TTC549 (cell line): ENCODE data around the gene SIAH2.

Source experiments
- FAIRE-seq: peaks from 2 replicates; lab custom pipeline; 2012; peaks lifted over from hg19 to GRCh38; lab: Jason Lieb, UNC

The SIAH2 gene

DNA sequence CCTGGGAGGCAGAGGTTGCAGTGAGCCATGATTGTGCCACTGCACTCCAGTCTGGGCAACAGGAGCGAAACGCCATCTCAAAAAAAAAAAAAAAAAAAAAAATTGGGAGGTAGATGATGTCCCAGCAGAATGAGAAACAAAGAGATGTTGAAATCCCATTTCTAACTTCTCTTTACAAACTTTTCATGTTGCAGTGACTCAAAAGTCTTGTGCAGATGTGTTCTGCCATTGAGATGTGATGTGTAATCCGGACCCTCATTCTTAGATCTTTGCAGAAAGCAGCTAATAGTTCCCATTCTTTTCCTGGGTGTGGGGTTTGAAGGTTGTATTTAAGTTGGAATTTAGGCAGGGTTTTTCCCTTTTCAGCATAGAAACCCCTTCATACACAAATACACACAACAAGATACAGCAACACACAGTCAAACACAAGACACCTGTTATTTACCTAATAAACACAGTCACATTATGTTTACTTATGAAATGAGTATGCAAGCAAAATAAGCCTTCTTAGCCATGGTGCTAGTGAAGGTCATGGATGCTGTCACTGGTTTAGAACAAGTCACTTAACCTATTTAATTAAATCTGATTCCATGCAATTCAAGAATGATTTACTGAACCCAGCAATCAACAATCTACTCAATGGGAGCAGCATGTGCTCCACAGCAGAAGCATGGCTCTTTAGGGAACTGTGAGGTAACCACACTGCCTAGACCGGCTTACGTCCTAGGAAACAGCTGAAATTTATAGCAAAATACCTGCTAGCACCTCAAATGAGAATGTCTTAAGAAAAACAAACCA is 14.9 kb downstream of the SIAH2 start:
- no peak for FAIRE-seq

DNA sequence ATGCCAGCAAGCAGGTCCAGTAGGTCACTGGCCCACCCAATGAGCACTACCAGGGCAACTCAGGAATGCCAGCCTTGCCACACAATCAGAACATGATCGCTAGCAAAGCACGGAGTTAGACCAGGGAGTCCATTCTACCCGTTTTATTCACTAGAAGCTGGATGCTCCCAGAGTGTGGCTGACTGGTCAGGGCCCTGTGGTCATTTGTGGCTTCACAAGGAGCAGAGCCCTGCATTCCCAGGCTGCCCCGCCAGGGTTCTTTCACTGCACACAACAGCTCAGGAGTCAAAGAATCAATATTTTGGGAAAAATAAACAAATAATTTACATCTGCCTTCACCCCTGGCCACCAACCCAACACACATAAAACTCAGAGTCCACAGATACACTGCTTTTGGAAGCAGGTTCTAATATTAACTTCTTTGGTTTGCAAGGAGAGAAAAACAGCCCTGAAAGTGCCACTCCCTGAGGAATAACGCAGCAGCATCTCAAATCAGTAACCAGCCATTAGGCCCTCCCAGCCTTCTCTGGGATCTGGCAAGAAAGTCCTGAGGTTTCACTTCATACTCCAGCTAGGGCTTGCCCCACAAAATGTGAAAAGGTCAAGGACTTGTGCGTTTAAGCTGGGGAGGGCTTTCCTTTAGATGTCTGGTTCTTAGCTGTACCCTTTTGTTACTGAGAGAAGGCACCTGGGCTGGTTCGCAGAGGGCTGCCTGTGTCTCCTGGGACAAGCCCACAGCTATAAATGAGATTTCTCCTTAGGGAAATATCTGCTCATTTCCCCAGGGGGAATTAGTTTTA is 16.0 kb downstream of the SIAH2 start:
- FAIRE-seq = no peak

DNA sequence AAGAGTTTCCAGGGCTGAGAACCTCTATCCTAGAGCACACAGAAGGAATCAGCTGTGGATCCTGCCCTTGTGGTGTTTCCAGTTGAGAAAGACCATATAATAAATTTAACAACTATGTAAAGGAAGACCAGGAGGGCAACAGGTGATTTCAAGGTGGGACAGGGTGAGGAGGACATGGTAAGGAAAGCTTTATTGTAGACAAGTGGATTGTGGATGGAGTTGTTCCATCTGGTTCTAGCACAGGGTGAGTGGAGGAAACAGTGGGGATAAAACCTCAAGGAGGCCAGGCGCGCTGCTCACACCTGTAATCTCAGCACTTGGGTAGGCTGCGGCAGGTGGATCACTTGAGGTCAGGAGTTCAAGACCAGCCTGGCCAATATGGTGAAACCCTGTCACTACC is 17.1 kb downstream of the SIAH2 start:
- no peak for FAIRE-seq

DNA sequence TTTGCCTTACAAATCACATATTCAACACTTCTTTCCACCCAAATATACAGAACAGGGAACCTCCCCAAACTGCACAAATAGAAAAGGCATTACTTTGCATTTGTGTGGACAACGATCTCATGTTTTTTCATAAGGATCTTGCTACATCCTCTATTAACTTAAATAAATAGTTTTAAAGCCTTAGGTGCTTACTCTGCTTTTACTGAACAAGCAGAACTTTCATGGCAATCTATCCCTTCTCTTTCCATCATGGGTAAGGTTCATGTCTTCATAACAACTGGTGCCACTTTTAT is 18.1 kb downstream of the SIAH2 start:
- FAIRE-seq = no peak

DNA sequence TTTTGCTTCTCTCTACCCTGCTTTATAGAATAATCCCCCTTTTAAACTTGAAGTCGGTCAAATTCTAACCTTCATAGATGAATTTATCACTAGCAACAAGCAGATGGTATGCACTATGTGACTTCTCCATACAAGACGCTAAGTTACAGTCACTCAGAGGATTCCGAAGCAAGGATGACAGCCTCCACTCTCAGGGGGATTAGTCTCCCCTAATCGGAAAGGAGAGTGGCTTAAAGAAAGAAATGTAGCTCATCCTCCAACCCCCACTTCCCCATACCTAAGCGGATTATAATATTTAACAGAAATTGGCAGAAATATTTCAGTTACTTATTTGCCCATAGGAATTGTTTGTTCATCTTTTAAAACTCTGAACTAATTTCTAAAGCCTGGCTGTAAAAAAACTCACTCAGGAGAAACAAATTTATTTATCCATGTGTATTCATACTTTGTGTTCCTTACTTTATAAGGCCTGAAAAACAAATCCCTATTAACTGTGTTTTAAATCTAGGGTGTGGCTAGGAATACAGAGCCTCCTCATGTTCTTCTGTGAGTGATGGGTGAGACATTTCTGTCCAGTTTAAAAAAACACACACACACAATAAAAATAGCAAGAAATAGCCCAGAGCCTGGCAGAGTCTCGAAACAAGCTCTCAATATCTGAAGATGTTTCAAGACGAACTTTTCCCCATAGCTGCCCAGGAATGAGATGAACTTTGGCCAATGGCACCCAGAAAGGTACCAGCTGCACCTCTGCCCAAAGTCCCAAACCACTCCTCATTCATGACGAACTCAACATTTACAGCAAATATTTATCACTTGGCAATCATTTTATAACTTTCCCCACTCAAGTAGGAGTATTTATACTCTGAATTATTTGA is 18.7 kb downstream of the SIAH2 start:
- FAIRE-seq = no peak

DNA sequence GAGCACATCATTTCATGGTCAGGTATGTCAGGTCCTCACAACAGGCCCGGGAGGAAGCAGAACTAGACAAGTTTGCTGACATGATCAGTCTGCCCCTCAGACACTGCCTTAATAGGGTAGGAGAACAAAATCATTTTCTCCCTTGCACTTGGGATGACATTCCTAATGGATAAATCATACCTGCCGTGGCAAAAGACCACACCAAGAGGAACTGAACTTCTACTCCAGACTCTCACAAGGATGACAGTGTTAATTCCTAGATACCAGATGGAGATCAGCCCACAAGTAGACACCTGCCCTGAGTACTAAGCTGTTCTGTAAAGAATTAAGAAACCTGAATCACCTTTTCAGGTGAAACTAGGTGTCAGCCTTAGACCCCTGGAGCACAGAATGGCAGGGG is 19.5 kb downstream of the SIAH2 start:
- no peak for FAIRE-seq

DNA sequence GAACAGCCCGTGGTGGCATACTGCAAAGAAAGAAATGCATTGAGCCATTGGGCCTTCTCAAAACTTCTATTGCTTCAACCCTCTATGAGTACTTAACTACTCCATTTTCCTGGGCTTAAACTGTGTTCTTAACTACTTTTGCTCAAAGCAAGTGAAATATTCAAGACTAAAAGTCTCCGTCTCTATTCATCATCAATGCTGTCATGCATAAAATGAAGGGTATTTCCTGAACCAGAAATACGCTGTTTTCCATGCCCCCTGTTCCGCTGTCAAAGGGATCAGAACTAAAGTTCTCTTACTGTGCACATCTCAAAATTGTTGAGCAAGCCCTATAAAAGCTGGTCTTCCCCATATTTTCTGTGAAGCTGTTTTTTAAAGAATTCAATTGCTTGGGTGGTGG is 20.3 kb downstream of the SIAH2 start:
- FAIRE-seq = no peak

DNA sequence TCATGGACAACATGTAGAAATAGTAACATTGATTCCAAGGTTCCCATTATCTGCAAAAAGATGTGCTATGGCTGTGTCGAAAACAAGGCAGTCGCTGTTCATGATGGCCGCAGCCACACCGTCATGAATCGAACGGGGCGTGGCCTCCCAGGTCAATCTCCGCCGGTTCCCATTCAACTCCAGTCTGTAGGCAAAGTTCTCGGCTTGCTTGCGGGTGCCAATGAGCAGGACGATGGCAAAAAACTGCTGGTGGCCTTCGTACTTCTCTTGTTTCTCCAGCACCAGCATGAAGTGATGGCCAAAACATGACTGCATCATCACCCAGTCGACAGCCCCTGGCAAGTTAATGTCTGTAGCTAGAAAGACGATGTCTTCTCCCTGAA is 20.8 kb downstream of the SIAH2 start:
- no peak for FAIRE-seq

DNA sequence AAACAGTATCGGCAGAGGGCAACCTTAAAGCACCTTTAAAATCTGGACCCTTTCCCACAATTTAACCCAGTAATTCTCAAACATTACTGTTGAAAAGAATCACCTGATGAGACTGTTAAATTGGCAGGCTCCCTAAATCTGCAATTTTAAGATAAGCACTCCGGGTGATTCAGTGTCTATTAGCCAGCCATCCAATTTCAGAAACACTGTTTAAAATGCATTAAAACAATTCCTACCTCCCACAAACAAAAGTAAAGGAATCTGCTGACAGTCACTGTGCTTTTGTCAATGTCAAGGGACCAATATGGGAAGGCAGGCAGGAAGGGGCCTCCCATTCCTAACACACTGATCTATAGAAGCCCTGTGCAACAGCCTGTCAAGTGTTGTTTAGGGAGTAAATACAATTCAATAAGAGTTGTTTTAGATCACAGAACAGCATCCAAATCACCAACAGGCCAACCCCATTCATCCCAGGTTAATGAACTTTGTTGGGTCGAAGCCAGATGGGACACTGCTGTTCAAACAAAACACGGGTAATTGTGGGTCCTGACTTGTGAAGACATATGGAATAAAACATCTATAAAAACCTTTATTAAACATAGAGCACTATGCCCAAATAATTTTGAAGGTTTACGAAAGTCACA is 21.4 kb downstream of the SIAH2 start:
- no peak for FAIRE-seq

DNA sequence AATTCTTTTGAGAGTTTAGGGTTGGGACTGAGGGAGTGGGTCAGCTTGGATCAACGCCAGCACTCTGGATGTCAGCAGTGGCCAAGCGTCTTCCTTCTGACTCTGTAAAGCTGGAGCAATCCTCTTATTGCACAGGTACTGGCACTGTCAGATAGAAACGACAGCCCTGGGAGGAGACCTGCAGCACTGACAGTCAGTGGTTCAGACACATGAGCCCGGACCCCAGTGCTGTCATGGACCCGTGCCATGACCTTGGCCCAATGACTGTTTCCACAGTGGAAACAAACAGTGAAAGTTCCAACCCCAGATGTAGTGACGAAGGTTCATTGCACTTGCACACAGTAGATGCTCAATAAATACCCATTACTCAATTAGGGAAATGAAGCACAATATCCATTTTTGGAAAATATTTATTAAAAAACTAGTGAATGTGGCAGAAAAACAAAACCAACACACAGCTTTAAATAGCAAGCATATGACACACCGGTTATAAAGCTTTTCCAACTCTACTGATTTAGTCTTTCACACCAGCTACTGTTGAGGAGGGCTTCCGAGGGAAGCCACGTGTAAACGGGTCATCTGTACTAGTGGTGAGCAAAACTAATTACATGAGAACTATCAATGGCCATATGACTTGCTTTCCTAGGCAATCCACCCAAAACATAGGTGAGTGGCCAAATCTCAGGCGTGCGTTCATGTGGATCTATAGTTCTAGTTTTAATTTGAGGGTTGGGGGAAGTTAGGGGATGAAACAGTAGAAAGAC is 22.1 kb downstream of the SIAH2 start:
- FAIRE-seq = no peak

DNA sequence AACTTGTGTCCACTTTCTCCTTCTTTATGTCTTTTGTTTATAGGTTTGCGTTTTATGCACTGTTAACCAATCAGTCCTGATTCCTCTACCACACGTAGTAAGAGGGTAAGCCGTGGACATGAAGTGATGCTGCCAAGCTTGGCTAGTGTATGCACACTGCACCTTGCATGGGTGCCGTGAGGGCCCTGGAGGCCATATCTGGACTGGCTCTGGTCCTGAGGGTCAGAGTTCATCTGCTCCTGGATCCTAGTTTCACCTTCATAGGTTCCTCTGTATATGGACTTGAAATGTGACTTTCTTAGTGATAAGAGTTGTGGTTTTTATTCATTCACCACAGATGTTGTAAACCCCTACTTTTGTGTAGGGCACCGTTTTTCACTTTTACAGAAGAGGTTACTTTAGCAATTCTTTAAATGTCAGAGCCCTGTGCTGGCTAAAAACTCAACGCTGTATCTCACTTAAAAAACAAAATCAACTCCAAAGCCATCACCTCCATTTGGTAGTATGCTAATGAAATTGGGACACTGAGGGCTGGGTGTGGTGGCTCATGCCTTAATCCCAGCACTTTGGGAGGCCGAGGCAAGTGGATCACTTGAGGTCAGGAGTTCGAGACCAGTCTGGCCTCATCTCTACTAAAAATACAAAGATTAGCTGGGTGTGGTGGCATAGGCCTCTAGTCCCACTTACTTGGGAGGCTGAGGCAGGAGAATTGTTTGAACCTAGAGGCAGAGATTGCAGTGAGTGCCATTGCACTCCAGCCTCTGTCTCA is 22.9 kb downstream of the SIAH2 start:
- FAIRE-seq = no peak

DNA sequence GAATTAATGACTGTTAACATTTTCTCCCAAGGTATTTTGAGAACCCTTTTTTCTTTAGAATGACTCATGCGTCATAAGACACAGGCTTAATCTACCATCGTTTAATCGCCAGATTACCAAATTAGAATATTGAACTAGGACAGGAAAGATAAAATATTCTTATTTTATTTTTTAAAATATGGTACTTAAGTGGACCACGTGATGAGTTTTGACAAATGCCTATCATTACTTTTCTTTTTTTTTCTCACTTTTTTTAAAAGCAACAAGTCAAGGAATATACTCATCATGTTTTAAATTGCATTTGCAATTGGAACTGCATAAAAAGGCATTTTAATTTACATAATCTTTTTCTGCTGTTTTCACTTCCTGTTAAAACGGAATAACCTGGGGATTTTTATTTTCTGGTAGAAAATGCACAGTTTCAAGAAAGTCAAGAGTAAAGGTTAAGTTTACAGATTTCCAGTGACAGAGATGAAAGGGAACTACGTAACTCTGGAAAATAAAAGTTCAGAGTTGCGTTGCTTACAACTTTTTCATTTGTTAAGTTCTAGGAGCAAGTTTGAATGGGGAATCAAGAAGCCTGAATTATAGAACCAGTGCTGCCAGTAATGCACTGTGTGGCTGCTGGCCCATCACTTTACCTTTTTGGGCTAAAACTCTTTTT is 23.6 kb downstream of the SIAH2 start:
- FAIRE-seq = no peak

DNA sequence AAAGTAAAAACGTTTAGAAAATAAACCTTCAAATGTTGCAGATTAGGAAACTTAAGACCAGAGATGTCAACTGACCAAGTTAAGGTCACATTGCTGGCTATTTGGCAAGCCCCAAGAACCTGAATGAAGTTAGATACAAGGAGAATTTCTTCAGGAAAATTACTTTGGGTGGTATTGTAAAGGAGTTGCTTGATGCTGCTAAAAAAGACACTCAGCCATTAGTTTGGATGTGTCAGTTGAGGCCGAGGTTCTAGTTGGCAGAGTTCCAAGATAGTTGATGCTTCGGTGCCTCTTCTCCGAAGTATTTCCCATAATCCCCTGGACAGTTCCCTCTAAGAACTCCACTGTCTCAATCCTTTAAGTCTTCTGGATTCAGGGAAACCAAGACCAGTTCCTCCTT is 24.3 kb downstream of the SIAH2 start:
- no peak for FAIRE-seq

DNA sequence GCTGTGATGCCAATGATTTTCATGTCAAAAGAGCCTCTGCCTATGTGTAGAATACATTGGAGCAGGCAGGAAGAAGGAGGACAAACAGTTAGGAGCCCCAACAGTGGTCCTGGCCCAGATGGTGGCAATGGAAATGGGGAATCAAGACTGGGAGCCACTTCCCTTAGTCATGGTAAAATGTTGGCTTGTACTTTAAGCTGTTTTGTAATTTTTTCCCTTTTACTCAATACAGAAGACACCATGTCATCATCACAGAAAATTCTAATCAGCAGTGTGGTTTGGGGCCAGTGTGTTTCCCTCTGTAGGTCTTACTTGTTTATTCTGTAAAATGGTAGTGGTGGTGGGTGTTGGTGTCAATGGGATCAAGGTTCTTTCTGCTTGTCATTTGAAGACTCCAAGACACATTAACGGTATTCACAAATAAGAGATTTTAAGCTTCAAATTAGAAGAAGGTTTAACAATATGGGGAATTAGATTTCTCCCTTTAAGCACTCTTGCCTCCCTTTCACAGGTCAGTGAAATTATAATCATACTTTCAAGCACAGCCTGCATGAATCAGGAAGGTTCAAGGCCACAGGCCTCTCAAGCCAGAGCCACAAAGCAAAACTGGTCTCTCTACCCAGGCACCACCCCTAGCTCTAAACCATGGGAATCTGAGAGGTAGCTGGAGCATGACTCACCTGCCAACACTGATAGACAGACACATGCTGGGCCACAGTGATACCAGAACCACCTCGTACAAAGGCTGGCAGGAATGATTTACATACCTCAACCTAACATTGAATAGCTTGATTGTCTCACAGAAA is 24.9 kb downstream of the SIAH2 start:
- FAIRE-seq = no peak

DNA sequence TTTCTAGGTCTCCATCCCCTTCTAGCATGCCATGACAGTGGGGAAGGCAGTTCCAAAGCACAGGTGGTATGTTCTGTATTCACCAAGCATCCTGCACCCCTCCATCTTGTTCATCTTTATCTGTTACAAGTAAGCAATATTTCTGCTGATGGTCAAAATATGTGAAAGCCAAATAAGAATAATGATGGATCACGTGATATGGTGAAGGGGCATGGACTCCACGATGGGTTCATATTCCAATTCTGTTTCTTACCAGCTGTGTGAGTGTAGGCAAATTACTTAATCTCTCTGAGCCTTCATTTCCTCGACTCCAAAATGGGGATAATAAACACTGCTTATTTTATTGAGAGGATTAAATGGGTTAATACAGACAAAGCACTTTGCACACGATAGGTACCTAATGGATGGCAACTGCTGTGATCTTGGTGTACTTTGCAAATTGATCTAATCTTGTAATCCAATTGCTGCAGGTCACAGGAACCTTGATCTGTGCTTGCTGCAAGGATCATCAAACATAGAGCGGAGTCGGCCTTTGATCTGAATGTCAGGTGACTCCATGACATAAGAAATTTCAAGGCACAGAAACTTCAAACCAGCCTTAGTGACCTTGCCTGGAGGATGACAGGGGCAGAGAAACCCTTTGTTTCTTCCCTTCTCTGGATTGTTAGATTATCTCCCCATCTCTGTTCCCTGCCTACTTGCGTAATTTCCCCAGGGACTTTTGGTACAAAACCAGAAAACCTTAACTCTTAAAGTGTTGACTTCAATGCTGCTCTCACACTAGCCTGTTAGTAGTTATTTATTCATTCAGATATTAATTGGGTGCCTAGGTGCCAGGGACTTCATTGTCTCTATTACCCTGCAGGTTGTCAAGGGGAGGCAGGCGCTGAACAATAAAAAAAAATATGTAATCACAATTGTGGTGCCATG is 25.8 kb downstream of the SIAH2 start:
- no peak for FAIRE-seq

DNA sequence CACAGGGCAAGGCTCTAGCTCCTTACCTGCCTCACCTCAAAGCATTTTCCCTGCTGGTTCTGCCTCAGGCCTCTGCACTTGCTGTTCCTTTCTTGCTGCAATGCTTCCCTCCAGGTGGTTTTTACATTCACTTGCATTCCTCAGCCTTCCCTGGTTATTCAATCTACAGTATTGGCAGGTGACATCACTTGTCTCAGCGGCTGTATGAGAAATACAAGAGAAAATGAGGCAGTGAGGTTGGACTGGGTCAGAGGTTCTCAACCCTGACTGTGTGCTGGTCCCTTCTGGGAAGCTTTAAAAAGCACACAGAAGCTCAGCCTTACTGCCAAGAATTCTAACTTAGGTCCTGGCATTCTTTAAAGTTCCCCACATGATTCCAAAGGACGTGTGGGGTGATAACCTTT is 26.7 kb downstream of the SIAH2 start:
- no peak for FAIRE-seq

DNA sequence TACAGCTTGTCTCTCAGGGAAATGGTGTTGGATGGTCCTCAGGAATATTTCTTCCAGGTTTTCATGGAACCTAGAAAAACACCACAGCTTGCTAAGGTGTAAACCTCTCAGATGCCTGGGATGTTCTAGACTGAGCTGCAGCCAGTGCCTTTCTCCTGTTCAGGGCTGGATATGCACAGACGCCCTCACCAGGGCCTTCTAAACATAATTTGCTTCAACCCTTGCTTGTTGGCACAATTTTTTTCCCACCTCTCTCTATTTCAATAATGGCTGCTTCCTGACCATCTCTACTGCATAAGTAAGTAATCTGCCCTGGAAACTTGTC is 28.2 kb downstream of the SIAH2 start:
- FAIRE-seq = no peak

DNA sequence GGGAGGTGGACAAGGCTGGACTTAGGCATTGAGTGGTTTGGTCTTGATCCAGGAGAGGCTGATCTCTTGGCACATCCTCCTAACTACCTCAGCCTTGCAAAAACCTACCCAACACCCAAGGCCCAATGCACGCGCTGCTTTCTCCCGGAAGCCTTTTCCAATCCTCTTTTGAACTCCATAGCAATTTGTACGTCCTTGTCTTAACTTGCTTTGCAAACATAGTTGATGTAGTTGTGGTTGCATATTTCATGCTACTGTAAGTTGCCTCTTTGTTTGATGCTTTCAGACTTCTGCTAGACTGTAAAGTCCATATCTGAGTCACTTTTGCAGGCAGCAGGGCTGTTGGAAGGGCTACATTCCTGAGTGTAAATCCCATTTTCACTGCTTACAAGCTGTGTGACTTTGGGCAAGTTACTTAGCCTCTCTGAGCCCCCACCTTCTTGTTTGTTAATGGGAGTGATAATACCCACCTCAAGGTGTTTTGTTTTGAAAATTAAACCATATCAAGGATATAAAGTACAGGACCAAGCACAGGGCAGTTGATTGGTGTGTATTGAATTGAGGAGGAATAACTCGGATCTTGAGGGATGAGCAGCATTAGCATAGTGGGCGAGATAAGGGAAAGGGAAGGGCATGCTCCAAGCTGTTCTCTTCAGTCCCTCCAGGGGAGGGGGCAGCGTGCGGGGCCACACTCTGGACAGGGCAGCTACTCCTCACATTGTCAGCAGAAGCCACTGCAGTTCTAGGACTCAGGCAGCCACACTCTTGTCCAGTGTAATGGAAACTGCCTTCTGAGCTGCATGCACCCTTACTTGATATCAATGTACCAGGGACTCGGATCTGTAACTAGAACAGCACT is 28.8 kb downstream of the SIAH2 start:
- FAIRE-seq = no peak
